Measurements from ENCODE around the gene ACOX1.

The ACOX1 gene

GRCh38 chr17:75921596-75921995 lies 57.4 kb downstream of the ACOX1 start:
- TF ChIP-seq CTCF (IDR thresholded peaks at IDR 0.05; ENCODE audit: extremely low read depth, missing control alignments), result no peak

GRCh38 chr17:75920045-75920560 lies 58.9 kb downstream of the ACOX1 start:
- DNase-seq (ENCODE audit: low spot score), result no peak
- no peak for TF ChIP-seq CTCF (IDR thresholded peaks at IDR 0.05; ENCODE audit: extremely low read depth, missing control alignments)

More at GRCh38 chr17:75921596-75921995, 57.4 kb downstream of the ACOX1 start:
- DNase-seq (ENCODE audit: low spot score), result no peak

GRCh38 chr17:75919611-75920010 lies 59.4 kb downstream of the ACOX1 start:
- TF ChIP-seq CTCF (IDR thresholded peaks at IDR 0.05; ENCODE audit: extremely low read depth, missing control alignments), result no peak
- no peak for DNase-seq (ENCODE audit: low spot score)

- no peak for TF ChIP-seq CTCF (IDR thresholded peaks at IDR 0.05; ENCODE audit: extremely low read depth, missing control alignments)
- no peak for DNase-seq (ENCODE audit: low spot score)
These were observed 61.0 kb downstream of the ACOX1 start for GRCh38 chr17:75917917-75918445.

GRCh38 chr17:75917141-75917916 lies 61.6 kb downstream of the ACOX1 start:
- no peak for TF ChIP-seq CTCF (IDR thresholded peaks at IDR 0.05; ENCODE audit: extremely low read depth, missing control alignments)
- DNase-seq (ENCODE audit: low spot score), result no peak

GRCh38 chr17:75915268-75915667 lies 63.7 kb downstream of the ACOX1 start:
- no peak for TF ChIP-seq CTCF (IDR thresholded peaks at IDR 0.05; ENCODE audit: extremely low read depth, missing control alignments)
- no peak for DNase-seq (ENCODE audit: low spot score)

- no peak for TF ChIP-seq CTCF (IDR thresholded peaks at IDR 0.05; ENCODE audit: extremely low read depth, missing control alignments)
- DNase-seq (ENCODE audit: low spot score), result no peak
These were observed 64.2 kb downstream of the ACOX1 start for GRCh38 chr17:75914643-75915267.

All from GM20000 (cell line).